Stimulated activated CD4-positive, alpha-beta T cell treated with anti-CD3 and anti-CD28 coated beads, Interleukin-1b, Interleukin-23, amount 100 ng/mL, for 4 hours (primary cell): ENCODE data around the gene RAPGEFL1.
A peak's percentile ranks its signal among the peaks of the same experiment; 100 is the strongest.
"Not testable (repeated sequence)": the region's sequence is repeated elsewhere in the genome, so short reads cannot be mapped to it uniquely, and the experiment has no call there.

Experiments used
- DNase-seq, 2 donors: peaks; one replicate each; pipeline ENCODE4 v3.0.0-alpha.2; 2020; ENCODE audit warnings: low read depth in 2 of 2

Gene RAPGEFL1, protein sequence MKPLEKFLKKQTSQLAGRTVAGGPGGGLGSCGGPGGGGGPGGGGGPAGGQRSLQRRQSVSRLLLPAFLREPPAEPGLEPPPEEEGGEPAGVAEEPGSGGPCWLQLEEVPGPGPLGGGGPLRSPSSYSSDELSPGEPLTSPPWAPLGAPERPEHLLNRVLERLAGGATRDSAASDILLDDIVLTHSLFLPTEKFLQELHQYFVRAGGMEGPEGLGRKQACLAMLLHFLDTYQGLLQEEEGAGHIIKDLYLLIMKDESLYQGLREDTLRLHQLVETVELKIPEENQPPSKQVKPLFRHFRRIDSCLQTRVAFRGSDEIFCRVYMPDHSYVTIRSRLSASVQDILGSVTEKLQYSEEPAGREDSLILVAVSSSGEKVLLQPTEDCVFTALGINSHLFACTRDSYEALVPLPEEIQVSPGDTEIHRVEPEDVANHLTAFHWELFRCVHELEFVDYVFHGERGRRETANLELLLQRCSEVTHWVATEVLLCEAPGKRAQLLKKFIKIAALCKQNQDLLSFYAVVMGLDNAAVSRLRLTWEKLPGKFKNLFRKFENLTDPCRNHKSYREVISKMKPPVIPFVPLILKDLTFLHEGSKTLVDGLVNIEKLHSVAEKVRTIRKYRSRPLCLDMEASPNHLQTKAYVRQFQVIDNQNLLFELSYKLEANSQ

DNA sequence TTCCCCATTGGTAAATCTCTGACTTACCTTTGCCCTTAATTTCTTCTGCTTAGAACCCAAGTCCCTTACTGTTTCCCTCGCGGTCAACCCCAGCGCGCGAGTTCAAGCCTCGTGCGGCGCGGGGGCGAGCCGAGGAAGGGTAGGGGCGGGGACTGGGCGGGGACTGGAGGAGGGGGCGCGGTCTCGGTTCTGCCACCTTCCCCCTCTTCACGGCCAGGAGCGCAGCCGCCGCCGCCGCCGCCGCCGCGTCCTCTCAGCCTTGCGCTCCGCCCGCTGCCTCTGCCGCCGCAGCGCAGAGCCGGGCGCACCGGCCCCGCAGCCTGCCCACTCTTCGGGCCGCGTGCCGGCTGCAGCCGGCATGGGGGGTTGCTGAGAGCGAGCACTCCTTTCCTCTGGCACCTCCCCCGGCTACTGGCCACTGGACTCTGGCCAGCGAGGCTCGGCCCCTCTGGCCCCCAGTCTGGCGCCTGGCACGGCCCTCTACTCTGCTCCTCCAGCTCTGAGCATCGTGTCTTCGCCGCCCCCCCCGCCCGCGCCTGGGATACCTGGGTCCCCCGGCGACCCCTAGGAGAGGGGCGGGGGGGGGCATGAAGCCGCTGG is at the start of gene RAPGEFL1:
Gene RAPGEFL1 (plus strand): TSS at position 196 of the 600 bp plus-strand sequence. CDS start 392 bp downstream, at position 588.
- peak; percentile 88 to 89 for DNase-seq

DNA sequence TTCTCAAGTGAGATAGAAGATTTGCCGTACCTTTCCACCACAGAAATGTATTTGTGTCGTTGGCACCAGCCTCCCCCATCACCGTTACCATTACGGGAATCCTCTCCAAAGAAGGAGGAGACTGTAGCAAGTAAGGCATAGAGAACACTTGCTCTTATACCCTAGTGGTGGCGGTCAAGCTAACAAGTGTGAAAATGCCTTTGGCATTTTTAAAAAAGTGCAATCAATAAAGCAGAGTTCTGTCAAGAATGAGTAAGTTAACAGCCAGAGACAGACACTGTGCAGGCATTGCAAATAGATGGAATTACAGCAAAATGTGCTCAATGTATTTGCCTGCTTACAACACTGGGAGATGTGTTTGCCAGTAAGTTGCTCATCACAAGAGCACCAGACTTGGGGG is 47.8 kb upstream of the RAPGEFL1 start:
- DNase-seq: no peak

DNA sequence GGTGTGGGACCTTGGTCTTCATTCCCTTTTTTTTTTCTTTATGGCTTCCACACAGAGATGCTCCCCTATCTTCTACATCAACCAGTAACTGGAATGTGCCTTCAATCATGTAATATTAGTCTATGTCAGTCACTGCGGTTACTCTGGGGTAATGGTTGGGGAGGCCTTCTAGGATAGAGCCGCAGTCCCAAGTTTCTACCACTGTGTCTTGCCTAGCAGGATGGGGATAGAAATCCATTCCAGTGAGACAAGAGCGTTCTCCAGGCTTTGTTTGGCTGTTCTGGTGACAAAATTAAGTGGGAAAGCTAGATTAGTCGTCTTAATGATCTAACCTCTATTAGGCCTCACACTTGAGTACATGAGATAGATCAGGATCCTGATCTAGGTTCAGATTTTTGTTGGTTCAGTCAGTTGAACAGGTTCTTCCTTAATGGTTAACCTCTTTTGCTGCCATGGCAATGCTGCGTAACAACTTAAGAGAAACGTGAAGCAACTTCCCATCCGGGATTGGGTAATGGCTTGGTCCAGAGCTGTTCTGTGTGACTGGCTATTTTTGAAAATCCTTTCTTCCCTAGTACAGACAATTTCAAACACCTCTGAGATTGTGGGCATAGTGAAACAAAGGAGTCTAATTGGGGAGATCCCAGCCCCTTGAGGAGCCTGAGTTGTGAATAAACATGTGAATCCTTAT is 46.8 kb upstream of the RAPGEFL1 start:
- DNase-seq: no peak

DNA sequence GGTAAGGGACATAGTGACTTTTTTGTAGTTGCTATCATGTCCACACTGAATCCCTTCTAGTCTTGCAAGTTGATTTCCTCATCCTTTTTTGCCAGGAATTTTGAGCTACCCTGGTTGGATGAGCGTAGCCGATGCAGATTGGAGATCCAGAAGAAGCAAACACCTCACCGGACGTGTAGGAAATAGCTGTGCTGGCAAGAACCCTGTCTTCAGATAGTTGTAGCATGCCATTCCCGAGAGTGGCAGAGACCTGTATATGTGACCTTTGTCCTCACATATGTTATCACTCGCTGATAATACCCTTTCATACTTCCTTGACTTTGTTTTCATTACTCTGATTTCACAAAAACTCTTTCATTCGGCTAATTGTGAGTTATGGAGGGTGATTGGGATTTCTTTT is 43.1 kb upstream of the RAPGEFL1 start:
- DNase-seq: no peak

DNA sequence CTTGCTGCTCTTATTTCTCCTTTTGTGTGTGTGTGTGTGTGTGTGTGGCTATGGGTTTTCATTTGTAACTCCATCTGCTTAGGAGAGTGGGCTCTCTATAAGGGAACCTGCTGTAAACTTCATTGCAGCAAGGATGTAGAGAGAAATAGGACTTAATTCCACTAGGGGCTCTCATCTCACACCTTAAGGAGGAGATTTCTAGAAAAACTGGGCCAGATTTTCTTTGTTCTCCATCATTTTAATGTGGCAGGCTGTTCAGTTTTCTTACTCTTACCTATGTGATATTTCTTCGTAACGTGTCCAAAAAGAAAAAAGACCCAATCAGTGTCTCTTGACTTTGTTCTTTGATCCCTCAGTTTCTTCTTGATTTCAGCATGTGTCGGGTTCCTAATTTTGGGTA is 41.5 kb upstream of the RAPGEFL1 start:
- DNase-seq: no peak

DNA sequence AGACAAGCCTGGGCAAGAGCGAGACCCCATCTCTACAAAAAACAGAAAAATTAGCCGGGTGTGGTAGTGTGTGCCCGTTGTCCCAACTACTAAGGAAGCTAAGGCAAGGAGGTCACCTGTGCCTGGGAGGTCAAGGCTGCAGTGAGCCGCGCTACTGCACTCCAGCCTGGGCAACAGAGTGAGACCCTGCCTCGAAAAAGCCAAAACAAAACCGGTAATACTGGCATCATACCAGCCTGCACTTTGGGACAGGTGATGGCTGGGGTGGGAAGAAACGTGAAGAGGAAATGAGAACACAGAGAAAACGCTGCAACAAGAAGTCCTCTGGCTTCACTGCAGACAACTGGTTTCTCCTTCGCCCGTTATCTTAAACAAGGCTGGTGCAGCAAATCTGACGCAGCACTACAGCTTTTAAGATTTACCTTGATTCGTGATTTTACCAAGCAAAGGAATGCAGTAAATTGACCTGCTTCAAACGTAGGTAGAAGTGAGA is 37.7 kb upstream of the RAPGEFL1 start:
- no peak for DNase-seq

DNA sequence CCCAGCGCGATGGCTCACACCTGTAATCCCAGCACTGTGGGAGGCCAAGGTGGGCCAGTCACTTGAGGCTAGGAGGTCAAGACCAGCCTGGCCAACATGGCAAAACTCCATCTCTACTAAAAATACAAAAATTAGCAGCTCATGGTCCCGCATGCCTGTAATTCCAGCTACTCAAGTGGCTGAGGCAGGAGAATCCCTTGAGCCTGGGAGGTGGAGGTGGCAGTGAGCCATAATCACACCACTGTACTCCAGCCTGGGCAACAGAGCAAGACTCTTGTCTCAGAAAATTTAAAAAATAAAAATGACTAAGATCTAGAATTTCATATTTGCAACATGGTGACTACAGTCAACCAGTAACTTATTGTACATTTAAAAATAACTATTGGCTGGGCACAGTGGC is 34.1 kb upstream of the RAPGEFL1 start:
- DNase-seq: not testable (repeated sequence)

DNA sequence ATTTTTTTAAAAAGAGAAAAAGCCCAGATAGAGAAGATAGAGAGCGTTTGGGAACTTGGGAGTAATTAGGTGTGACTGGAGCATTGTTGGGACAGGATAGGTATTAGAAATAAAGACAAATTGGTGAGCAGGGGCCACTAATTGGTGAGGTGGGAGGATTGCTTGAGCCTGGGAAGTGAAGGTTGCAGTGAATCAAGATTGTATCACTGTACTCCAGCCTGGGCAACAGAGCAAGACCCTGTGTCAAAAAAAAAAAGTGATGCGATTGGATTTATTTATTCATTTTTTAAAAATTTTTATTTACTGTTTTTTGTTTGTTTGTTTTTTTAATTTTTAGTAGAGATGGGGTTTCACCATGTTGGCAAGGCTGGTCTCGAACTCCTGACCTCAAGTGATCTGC is 31.8 kb upstream of the RAPGEFL1 start:
- no peak for DNase-seq

DNA sequence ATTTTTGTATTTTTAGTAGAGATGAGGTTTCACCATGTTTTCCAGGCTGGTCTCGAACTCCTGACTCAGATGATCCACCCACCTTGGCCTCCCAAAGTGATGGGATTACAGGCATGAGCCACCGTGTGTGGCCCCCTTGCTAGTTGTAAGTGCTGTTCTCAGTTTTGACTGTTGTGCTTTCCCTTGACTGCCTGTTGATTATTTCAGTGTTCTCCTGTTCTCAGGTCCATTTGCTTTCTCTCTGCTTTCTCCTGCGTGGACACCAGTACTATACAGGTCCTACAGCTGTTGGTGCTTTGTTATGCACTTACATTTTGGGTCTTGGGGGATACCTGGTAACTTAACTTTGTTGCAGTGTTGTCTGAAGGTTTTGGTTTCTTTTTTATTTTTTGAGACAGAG is 28.7 kb upstream of the RAPGEFL1 start:
- no peak for DNase-seq

DNA sequence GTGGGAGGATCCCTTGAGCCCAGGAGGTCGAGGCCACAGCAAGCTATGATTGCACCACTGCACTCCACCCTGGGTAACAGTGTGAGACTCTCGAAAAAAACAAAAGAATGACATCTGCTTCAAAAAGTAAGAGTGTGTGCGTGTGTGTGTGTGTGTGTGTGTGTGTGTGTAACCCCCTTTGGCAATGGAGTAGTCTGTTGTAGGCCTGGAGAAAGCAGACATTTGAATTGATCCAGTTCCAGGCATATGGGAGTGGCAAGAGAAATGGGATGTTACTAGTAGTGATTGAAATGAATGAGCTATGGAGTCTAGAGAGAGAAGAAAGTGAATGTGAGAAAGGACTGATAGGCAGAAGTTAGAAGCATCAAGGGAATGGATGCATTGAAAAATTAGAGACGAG is 27.0 kb upstream of the RAPGEFL1 start:
- no peak for DNase-seq

DNA sequence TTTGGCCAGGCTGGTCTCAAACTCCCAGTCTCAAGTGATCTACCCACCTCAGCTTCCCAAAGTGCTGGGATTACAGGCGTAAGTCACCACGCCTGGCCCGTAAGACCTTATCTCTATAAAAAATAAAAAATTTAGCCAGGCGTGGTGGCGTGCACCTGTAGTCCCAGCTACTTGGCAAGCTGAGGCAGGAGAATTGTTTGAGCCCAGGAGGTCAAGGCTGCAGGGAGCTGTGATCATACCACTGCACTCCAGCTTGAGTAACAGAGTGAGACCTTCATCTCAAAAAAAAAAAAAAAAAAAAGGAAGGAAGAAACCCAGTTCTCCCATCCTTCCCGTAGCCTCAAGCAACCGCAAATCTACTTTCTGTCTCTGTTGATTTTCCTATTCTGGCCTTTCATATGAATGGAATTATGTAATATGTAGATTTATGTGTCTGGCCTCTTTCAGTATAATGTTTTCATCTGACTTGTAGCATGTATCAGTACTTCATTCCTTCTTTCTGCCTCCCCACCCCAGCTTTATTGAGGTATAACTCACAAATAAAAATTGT is 25.8 kb upstream of the RAPGEFL1 start:
- DNase-seq: no peak

DNA sequence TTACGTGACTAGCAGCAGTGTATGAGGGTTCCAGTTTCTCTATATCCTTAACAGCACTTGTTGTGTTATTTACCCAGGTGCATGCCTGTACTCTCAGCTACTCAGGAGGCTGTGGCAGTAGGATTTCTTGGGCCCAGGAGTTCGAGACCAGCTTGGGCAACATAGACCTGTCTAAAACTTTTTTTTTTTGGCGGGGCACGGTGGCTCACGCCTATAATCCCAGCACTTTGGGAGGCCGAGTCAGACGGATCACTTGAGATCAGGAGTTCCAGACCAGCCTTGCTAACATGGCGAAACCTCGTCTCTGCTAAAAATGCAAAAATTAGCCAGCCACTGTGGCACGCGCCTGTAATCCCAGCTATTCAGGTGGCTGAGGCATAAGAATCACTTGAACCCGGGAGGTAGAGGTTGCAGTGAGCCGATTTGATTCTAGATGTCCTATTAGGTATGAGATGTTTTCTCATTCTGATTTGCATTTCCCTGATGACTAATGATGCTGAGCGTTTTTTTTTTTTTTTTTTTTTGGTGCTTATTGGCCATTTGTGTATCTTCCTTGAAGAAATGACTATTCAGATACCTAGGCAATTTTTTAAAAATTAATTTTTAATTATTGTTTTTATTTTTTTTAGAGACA is 23.6 kb upstream of the RAPGEFL1 start:
- no peak for DNase-seq

DNA sequence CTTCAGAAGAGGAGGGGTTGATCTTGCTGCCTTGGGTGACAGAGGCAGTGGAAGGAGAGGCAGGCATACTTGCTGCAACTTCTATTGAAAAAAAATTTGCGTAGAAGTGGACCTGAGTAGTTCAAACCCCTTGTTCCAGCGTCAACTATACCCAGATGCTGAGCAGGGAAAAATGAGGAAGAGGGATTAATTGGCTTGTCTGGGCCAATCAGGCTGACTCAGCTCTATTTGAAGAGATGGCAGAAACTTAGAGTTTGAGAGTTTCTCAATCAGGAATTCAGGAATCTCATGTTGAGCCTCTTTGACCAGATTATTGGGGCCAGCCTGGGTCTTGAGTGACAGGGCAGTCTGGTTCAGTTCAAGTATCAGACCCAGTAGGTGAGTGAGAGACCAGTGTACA is 19.3 kb upstream of the RAPGEFL1 start:
- no peak for DNase-seq

DNA sequence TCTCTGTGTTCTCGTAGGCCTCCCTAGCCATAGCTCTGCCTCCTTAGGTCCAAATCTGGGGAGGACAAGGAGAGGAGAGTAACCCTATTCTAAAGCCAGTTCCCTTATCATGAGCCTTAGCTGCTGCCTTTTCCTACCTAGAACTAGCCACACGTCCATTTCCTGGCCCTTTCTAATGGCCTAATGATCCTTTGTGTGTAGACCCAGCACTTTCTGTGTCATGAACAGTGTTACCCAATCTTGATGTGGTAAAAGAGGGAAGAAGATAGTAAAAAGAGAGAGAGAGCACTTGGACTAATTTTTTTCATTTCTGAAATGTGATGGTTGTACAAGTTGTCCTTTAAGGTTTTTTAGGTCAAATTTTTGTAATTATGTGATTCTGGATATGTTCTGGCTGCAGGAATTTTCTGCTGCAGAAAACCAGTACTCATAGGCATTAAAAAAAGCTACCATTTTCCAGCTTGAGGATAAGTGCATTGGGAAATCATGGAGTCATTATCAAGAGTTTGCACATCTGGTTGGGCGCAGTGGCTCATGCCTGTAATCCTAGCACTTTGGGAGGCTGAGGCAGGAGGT is 18.7 kb upstream of the RAPGEFL1 start:
- no peak for DNase-seq

DNA sequence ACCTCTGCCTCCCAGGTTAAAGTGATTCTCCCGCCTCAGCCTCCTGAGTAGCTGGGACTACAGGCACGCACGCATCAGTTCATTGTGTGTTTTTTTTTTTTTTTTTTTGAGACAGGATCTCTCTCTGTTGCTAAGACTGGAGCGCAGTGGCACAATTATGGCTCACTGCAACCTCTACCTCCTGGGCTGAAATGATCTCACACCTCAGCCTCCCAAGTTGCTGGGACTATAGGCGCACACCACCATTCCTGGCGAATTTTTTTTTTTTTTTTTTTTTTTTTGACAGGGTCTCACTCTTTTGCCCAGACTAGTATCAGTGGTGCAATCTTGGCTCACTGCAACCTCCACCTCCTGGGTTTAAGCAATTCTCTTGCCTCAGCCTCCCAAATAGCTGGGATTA is 17.8 kb upstream of the RAPGEFL1 start:
- no peak for DNase-seq

DNA sequence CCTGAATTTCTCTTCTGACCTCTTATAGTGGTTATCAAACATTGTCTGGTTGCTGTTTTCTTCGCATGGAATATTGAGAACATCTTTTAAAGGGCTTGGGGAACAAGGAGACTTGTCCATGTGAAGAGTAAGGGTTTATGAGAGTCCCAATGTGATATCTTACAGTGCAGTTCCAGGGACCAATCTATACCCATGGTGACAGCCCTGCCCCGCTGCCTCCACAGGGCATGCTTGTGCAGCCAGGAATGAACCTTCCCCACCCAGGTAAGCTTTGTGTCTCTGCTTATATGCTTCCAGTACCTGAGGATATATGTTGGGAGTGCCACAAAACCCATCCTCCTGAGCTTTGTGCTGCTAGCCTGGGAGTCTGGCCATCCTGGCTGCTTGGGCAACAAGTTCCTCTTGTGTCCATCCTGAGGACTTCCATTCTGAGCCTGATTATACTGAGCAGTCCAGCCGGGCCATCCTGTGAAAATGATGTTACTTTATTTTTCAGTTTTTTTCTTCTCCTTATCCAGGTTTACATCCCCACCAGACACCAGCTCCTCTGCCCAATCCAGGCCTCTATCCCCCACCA is 9.5 kb upstream of the RAPGEFL1 start:
- DNase-seq: no peak

DNA sequence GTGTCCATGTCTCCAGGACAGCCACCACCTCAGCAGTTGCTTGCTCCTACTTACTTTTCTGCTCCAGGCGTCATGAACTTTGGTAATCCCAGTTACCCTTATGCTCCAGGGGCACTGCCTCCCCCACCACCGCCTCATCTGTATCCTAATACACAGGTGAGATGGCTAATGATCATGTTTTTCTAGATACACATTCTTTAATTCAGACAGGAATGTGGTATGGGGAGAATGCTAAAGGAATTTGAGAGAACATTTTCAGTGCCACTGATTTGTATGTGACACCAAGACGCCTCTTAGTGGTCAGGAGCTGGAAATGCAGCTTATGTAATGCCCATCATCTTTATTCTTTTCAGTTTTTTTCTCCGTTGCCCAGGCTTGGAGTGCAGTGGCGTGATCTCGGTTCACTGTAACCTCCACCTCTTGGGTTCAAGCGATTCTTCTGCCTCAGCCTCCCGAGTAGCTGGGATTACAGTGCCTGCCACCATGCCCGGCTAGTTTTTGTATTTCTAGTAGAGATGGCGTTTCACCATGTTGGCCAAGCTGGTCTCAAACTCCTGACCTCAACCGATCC is 8.9 kb upstream of the RAPGEFL1 start:
- DNase-seq: no peak

DNA sequence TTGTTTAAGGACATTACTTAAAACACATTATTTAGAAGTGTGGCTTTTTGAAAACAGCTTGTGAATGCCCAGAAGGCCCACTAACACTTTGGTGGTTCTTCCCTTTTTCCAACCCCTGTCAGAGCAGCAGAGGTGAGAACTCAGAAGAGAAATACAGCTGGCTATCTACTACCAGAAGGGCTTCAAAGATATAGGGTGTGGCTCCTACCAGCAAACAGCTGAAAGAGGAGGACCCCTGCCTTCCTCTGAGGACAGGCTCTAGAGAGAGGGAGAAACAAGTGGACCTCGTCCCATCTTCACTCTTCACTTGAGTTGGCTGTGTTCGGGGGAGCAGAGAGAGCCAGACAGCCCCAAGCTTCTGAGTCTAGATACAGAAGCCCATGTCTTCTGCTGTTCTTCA is 6.9 kb upstream of the RAPGEFL1 start:
- DNase-seq: no peak

DNA sequence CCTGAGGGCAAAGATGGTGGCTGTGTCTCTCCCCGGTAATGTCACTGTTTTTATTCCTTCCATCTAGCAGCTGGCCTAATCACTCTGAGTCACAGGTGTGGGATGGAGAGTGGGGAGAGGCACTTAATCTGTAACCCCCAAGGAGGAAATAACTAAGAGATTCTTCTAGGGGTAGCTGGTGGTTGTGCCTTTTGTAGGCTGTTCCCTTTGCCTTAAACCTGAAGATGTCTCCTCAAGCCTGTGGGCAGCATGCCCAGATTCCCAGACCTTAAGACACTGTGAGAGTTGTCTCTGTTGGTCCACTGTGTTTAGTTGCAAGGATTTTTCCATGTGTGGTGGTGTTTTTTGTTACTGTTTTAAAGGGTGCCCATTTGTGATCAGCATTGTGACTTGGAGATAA is 5.5 kb upstream of the RAPGEFL1 start:
- DNase-seq: no peak

DNA sequence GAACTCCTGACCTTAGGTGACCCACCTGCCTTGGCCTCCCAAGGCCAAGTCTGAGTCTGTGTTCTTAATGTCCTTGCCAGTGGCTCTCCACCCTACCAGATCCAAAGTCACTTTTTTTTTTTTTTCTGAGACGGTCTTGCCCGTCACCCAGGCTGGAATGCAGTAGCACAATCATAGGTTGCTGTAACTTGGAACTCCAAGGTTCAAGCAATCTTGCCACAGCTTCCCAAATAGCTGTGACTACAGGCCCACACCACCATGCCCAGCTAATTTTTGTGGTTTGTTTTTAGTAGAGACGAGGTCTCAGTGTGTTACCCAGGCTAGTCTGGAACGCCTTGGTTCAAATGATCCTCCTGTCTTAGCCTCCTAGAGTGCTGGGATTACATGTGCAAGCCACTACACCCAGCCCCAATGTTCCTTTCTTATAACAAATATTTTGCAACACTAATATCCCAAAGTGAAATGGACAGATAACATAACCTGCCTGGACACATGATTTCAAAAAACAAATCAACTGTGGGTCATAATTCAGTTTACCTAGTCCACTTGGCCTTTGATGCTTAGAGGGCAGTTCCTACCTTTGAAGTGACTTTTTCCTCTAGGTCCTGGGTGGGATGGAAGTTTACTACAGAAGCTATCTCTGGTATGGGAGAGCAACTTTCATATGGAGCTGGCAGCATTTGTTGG is 4.0 kb upstream of the RAPGEFL1 start:
- no peak for DNase-seq
